Peyer's patch (tissue), 4 donors: ENCODE results near the gene CHAC1.

Source experiments
- POLR2A ChIP-seq, 2 donors: fragments of 450-650 bp; IDR thresholded peaks; one replicate each; pipeline ENCODE4 v1.5.1; 2017; ENCODE audit warnings: antibody characterized with exemption in 2 of 2, mild to moderate bottlenecking in 2 of 2, moderate library complexity in 2 of 2
- TF ChIP-seq, protein P1 (sequence below), 6 experiments: fragments of 450-650 bp in 4 of 6; fragments of 200-600 bp in 2 of 6; sonication (generic) in 1 of 6; IDR thresholded peaks; one replicate each; pipeline ENCODE4 v1.5.1; 2017 to 2019; ENCODE audit warnings: antibody characterized with exemption in 6 of 6, mild to moderate bottlenecking in 3 of 6, moderate library complexity in 1 of 6

DNA sequence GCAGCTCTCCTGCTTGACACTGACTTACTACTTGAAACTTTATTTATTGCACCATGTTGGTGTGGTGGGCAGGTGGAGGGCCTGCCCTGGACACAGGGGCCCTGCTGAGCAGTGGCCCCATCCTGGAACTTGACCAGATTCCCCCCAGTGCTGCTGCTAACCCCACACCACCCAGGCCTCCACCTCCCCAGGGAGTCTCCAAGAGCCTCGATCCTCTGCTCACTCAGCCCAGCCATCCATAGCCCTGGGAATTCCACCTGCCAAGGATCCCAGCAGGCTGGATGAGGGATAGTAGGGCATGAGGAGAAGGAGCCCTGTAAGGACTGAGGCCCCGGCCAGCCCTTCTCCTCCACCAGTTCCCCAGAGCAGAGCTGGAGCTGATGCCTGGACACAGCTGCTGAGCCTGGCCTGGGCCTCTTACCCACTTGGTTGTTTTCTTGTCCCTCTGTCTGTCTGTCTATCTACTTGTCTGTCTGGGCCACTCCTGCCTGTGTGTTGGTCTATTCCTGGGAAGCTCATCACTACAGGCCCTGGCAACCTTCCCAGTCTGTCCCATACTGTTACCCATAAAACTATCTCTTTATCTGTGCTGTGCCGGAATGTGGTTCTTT, 2.8 kb downstream of the CHAC1 start:
- TF ChIP-seq, protein P1, sequence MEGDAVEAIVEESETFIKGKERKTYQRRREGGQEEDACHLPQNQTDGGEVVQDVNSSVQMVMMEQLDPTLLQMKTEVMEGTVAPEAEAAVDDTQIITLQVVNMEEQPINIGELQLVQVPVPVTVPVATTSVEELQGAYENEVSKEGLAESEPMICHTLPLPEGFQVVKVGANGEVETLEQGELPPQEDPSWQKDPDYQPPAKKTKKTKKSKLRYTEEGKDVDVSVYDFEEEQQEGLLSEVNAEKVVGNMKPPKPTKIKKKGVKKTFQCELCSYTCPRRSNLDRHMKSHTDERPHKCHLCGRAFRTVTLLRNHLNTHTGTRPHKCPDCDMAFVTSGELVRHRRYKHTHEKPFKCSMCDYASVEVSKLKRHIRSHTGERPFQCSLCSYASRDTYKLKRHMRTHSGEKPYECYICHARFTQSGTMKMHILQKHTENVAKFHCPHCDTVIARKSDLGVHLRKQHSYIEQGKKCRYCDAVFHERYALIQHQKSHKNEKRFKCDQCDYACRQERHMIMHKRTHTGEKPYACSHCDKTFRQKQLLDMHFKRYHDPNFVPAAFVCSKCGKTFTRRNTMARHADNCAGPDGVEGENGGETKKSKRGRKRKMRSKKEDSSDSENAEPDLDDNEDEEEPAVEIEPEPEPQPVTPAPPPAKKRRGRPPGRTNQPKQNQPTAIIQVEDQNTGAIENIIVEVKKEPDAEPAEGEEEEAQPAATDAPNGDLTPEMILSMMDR (IDR thresholded peaks at IDR 0.05), result no peak
- no peak for TF ChIP-seq POLR2A (IDR thresholded peaks at IDR 0.05)
